CD4-positive, alpha-beta T cell (primary cell): ENCODE measurements around the gene TOMM7. TPM values are rescaled to one million over a fixed set of nuclear protein-coding genes. Genes with fewer than 3 reads are reported as not detected.

Experiments used
- ATAC-seq: fragments of 200-7000 bp; cut with Tn5 transposase; one replicate; pipeline ENCODE4 v1.10.0; 2022; ENCODE audit warnings: mild to moderate bottlenecking; ENCODE audit not compliant: poor library complexity
- CTCF ChIA-PET: fragments of 350-600 bp; sonication (Branson Sonifier 250); formaldehyde crosslinking; loops from one replicate; lab custom pipeline; 2021; ENCODE audit warnings: antibody characterized with exemption, inconsistent platforms; lab: Charles Lee
- POLR2A ChIA-PET: fragments of 350-600 bp; sonication (Branson Sonifier 250); formaldehyde crosslinking; loops from one replicate; lab custom pipeline; 2021; ENCODE audit warnings: antibody characterized with exemption, inconsistent platforms; lab: Charles Lee
- DNase-seq, 14 experiments: peaks; one replicate each; pipeline ENCODE4 v3.0.0-alpha.2; 2013 to 2020; ENCODE audit warnings: mixed read lengths in 2 of 14
- H3K27ac ChIP-seq, 2 donors: one replicate each; pipeline versions ENCODE4 v1.5.1 to v1.7.0; 2013; ENCODE audit warnings: low read length in 2 of 2, low read depth in 1 of 2, mild to moderate bottlenecking in 1 of 2
- H3K27me3 ChIP-seq, 2 experiments: 1 replicate in 1 of 2; 2 replicates in 1 of 2; pipeline versions ENCODE4 v1.6.1 to v1.7.0; 2013; ENCODE audit warnings: low read length in 2 of 2, control low read depth in 1 of 2, mild to moderate bottlenecking in 1 of 2, moderate library complexity in 1 of 2; ENCODE audit not compliant: insufficient read depth in 2 of 2, control insufficient read depth in 1 of 2
- H3K36me3 ChIP-seq: one replicate; pipeline ENCODE4 v1.6.1; 2013; ENCODE audit warnings: low read length, control low read depth; ENCODE audit not compliant: insufficient read depth
- H3K4me1 ChIP-seq: one replicate; pipeline ENCODE4 v1.6.1; 2013; ENCODE audit warnings: low read length, control low read depth; ENCODE audit not compliant: insufficient read depth
- H3K4me3 ChIP-seq: one replicate; pipeline ENCODE4 v1.5.1; 2013; ENCODE audit warnings: mild to moderate bottlenecking, low read length, moderate library complexity
- H3K9me3 ChIP-seq, 2 experiments: 1 replicate in 1 of 2; 2 replicates in 1 of 2; pipeline versions ENCODE4 v1.6.1 to v1.7.0; 2013; ENCODE audit warnings: low read length in 2 of 2, mild to moderate bottlenecking in 2 of 2, control low read depth in 1 of 2, moderate library complexity in 1 of 2; ENCODE audit not compliant: control insufficient read depth in 1 of 2, insufficient read depth in 1 of 2
- H3K27ac Mint-ChIP-seq: one replicate; pipeline ENCODE4 v1.8.0; 2020; ENCODE audit warnings: mixed read lengths
- H3K27me3 Mint-ChIP-seq: one replicate; pipeline ENCODE4 v1.8.0; 2021; ENCODE audit warnings: mixed read lengths
- H3K36me3 Mint-ChIP-seq: one replicate; pipeline ENCODE4 v1.8.0; 2021; ENCODE audit warnings: low read depth, mixed read lengths
- H3K4me1 Mint-ChIP-seq: one replicate; pipeline ENCODE4 v1.8.0; 2021; ENCODE audit warnings: low read depth, mixed read lengths
- H3K4me3 Mint-ChIP-seq: one replicate; pipeline ENCODE4 v1.8.0; 2020; ENCODE audit warnings: mild to moderate bottlenecking, mixed read lengths
- H3K9me3 Mint-ChIP-seq: one replicate; pipeline ENCODE4 v1.8.0; 2020; ENCODE audit warnings: mixed read lengths
- intact Hi-C, 2 experiments: fragments of 100-400 bp; cut with DNase I in 1 of 2; cut with micrococcal nuclease in 1 of 2; formaldehyde crosslinking; loops; one replicate each; pipeline versions ENCODE4 v1.15.1 to v1.9.0; 2023 to 2025; cut with DNase I, micrococcal nuclease
- total RNA-seq, 174 experiments: library from RNA in 2 of 174; stranded (reverse) in 2 of 174; gene quantifications; one replicate each; pipeline ENCODE4 v1.2.3 and lab custom pipeline; 2021 to 2026
- TF ChIP-seq, protein P1 (sequence below): fragments of 200-600 bp; IDR thresholded peaks from one replicate; pipeline ENCODE4 v1.8.0; 2022; ENCODE audit warnings: antibody characterized with exemption, mild to moderate bottlenecking

The TOMM7 gene
- total RNA-seq, 2 experiments from 2014 or later: 503 to 549 TPM

DNA sequence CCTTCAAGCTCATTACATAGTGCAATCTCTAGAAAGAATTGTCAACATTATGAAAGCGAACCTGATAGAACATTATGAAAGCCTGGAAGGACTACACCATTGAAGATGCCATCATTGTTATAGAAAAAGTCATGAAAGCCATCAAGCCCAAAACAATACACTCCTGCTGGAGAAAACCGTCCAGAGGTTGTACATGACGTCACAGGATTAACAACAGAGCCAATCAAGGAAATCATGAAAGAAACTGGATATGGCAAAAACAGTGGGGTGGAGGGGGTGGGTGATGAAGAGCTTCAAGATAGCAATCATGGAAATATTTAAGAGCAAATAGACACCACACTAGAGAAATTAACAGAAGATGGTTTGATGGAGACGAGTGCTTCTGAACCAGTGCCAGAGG lies 45.7 kb downstream of the TOMM7 start:
- H3K9me3 Mint-ChIP-seq: no peaks in the 10 kb centered on the region
- no peaks in the 10 kb centered on the region for H3K4me1 Mint-ChIP-seq
- H3K4me1 ChIP-seq: no peaks in the 10 kb centered on the region
- H3K36me3 Mint-ChIP-seq: no peaks in the 10 kb centered on the region
- no peak overlapping the region for H3K27ac Mint-ChIP-seq
- ATAC-seq (no peak), DNase-seq (no peak)
- POLR2A ChIA-PET: no interaction called here
- H3K27me3 Mint-ChIP-seq: peaks cover 10% of the 10 kb centered on the region
- no peak overlapping the region for H3K4me3 Mint-ChIP-seq
- intact Hi-C loops: loop anchor here in 1 of 2 experiments (2.0 kb wide), 1 partner anchor 270 kb away; no protein-coding TSS in a partner anchor
- H3K27ac ChIP-seq: no peak overlapping the region
- no peak overlapping the region for H3K4me3 ChIP-seq
- TF ChIP-seq, protein P1, sequence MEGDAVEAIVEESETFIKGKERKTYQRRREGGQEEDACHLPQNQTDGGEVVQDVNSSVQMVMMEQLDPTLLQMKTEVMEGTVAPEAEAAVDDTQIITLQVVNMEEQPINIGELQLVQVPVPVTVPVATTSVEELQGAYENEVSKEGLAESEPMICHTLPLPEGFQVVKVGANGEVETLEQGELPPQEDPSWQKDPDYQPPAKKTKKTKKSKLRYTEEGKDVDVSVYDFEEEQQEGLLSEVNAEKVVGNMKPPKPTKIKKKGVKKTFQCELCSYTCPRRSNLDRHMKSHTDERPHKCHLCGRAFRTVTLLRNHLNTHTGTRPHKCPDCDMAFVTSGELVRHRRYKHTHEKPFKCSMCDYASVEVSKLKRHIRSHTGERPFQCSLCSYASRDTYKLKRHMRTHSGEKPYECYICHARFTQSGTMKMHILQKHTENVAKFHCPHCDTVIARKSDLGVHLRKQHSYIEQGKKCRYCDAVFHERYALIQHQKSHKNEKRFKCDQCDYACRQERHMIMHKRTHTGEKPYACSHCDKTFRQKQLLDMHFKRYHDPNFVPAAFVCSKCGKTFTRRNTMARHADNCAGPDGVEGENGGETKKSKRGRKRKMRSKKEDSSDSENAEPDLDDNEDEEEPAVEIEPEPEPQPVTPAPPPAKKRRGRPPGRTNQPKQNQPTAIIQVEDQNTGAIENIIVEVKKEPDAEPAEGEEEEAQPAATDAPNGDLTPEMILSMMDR: no peak
- H3K36me3 ChIP-seq: no peaks in the 10 kb centered on the region
- CTCF ChIA-PET: no interaction called here
- H3K27me3 ChIP-seq: peaks cover 0 to 5% of the 10 kb centered on the region in 2 experiments
- no peaks in the 10 kb centered on the region for H3K9me3 ChIP-seq

DNA sequence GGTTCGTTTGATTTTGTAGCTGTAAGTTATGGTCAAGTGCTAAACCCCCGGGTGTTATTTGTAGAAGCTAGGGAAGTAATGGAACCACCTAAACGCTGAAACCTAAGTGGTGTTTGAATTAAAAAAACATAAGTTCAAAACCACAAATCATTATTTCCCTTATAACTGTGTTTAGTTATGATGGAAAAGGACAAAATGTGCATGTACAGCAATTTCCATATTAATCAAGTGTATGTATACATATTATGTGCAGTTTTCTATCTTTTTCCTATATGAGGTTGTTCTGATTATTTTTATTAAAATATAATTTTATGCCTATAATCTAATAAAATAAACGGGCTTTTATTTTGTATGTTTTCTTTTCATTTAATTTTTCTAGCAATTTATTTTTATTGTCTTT lies 49.8 kb downstream of the TOMM7 start:
- no peak overlapping the region for H3K27ac Mint-ChIP-seq
- Histone ChIP-seq H3K4me3 (no peak overlapping the region), H3K9me3 (no peaks in the 10 kb centered on the region), H3K27me3 (peaks cover 0 to 7% of the 10 kb centered on the region in 2 experiments), H3K36me3 (no peaks in the 10 kb centered on the region), H3K27ac (no peak overlapping the region), H3K4me1 (no peaks in the 10 kb centered on the region)
- TF ChIP-seq, protein P1: no peak
- POLR2A ChIA-PET: no interaction called here
- intact Hi-C loops: no loop called here
- no peak overlapping the region for H3K4me3 Mint-ChIP-seq
- no peaks in the 10 kb centered on the region for H3K36me3 Mint-ChIP-seq
- no peaks in the 10 kb centered on the region for H3K4me1 Mint-ChIP-seq
- ATAC-seq (no peak), DNase-seq (no peak)
- CTCF ChIA-PET: interaction anchor here (1.8 kb wide), 1 partner anchor 9 kb away, joined by 4 read pairs; no protein-coding TSS in a partner anchor
- no peaks in the 10 kb centered on the region for H3K9me3 Mint-ChIP-seq
- peaks cover 27% of the 10 kb centered on the region for H3K27me3 Mint-ChIP-seq

DNA sequence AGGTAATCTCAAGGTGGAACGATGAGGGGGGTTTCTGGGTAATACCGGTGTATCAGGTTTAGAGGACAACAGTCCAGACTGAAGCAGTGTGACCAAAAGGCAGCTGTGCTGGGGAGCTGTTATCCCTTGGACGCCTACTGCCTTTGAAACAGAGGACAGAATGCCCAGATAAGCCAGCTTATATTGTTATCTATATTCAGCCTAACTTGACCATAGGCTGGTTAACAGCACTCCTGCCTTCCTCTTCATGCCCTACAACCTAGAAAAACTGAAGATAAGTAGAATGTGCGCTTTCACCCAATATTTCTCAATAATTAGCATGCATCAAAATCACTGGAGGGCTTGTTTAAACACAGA lies 50.8 kb downstream of the TOMM7 start:
- Mint-ChIP-seq H3K9me3 (no peaks in the 10 kb centered on the region), H3K27ac (no peak overlapping the region), H3K4me1 (no peaks in the 10 kb centered on the region), H3K4me3 (no peak overlapping the region), H3K36me3 (no peaks in the 10 kb centered on the region), H3K27me3 (peaks cover 31% of the 10 kb centered on the region)
- Histone ChIP-seq H3K9me3 (no peaks in the 10 kb centered on the region), H3K27me3 (peaks cover 0 to 7% of the 10 kb centered on the region in 2 experiments), H3K4me1 (no peaks in the 10 kb centered on the region), H3K36me3 (no peaks in the 10 kb centered on the region), H3K4me3 (no peak overlapping the region), H3K27ac (no peak overlapping the region)
- POLR2A ChIA-PET: no interaction called here
- intact Hi-C loops: no loop called here
- CTCF ChIA-PET: interaction anchor here (1.8 kb wide), 1 partner anchor 10 kb away, joined by 4 read pairs; no protein-coding TSS in a partner anchor
- ATAC-seq (no peak), DNase-seq (no peak)
- TF ChIP-seq, protein P1: no peak
